Transverse colon (tissue), 4 donors: ENCODE data around the gene WDR77. TPM values are rescaled to one million over a fixed set of nuclear protein-coding genes. Genes with fewer than 3 reads are reported as not detected.

ENCODE experiments used
- DNase-seq: peaks from one replicate; pipeline ENCODE4 v3.0.0-alpha.2; 2019
- H3K27ac ChIP-seq, 4 donors: fragments of 200-600 bp; sonication (generic); 2 replicates each; pipeline ENCODE4 v1.5.1; 2016 to 2018; ENCODE audit warnings: inconsistent platforms in 4 of 4
- H3K27me3 ChIP-seq: fragments of 200-600 bp; sonication (generic); 2 replicates; pipeline ENCODE4 v1.5.1; 2017; ENCODE audit warnings: inconsistent platforms
- H3K36me3 ChIP-seq, 4 donors: fragments of 200-600 bp; sonication (generic); 2 replicates each; pipeline ENCODE4 v1.5.1; 2017 to 2019; ENCODE audit warnings: inconsistent platforms in 4 of 4
- H3K4me1 ChIP-seq, 4 donors: fragments of 200-600 bp; sonication (generic); 2 replicates each; pipeline ENCODE4 v1.5.1; 2017 to 2020; ENCODE audit warnings: inconsistent platforms in 4 of 4
- H3K4me3 ChIP-seq, 4 donors: fragments of 200-600 bp; sonication (generic); 1 replicate in 1 of 4; 2 replicates in 3 of 4; pipeline versions ENCODE4 v1.5.1 to v1.6.1; 2017 to 2019; ENCODE audit warnings: inconsistent platforms in 4 of 4
- H3K9me3 ChIP-seq, 2 donors: fragments of 200-600 bp; sonication (generic); 2 replicates each; pipeline ENCODE4 v1.5.1; 2017 to 2019; ENCODE audit warnings: inconsistent platforms in 2 of 2
- CTCF ChIP-seq, 5 experiments: fragments of 200-600 bp in 3 of 5; fragments of 450-650 bp in 2 of 5; sonication (generic) in 3 of 5; IDR thresholded peaks; 1 replicate in 2 of 5; 2 replicates in 3 of 5; pipeline ENCODE4 v1.5.1; 2016 to 2017; ENCODE audit warnings: antibody characterized with exemption in 5 of 5, inconsistent platforms in 3 of 5, mild to moderate bottlenecking in 2 of 5, moderate library complexity in 1 of 5
- EP300 ChIP-seq: sonication (generic); formaldehyde crosslinking; IDR thresholded peaks from one replicate; pipeline ENCODE4 v1.6.1; 2017; ENCODE audit warnings: antibody characterized with exemption, low read depth
- POLR2A ChIP-seq: fragments of 450-650 bp; IDR thresholded peaks from one replicate; pipeline ENCODE4 v1.6.1; 2016; ENCODE audit warnings: antibody characterized with exemption, mild to moderate bottlenecking, moderate library complexity
- POLR2AphosphoS5 ChIP-seq, 3 donors: sonication (generic); formaldehyde crosslinking; IDR thresholded peaks; one replicate each; pipeline ENCODE4 v1.6.1; 2016; ENCODE audit warnings: antibody characterized with exemption in 3 of 3
- WGBS, 2 donors: methylation state at CpG; one replicate each; pipeline ENCODE4 v1.1.5; 2018; ENCODE audit warnings: low coverage in 1 of 2; 5-methylcytosine and 5-hydroxymethylcytosine counted together
- in situ Hi-C, 4 donors: fragments of 200-750 bp; cut with MboI; loops; one replicate each; pipeline versions ENCODE4 v1.15.0 to v1.15.1; 2017; ENCODE audit warnings: low sequenced_read_pairs in 3 of 4, low pct_ligation_motif_present in 1 of 4, low pct_unique_long_range_greater_than_20kb in 1 of 4
- intact Hi-C: fragments of 100-400 bp; cut with DNase I; formaldehyde crosslinking; loops from one replicate; pipeline ENCODE4 v1.15.1; 2023; ENCODE audit warnings: low total_unique reads
- total RNA-seq, 4 donors: library from RNA; depleted of rRNA; stranded (reverse); fragments of >200 nt; gene quantifications; one replicate each; pipeline ENCODE4 v1.1.0, GENCODE V29; 2016

Gene WDR77
- total RNA-seq, 4 donors from 2014 or later: 10.7 to 46.0 (median 21.8) TPM

GRCh38 chr1:111441573-111442192 is 7.4 kb downstream of the WDR77 start:
- no peak overlapping the region for H3K27ac ChIP-seq
- H3K4me1 ChIP-seq: peaks cover 0 to 8% (median 5%) of the 10 kb centered on the region in 4 donors
- no peaks in the 10 kb centered on the region for H3K27me3 ChIP-seq
- TF ChIP-seq CTCF (IDR thresholded peaks at IDR 0.05) (peak; percentile 21 to 38 (median 26)), POLR2AphosphoS5 (IDR thresholded peaks at IDR 0.05) (no peak), EP300 (no peak)
- in situ Hi-C loops (no loop called here), intact Hi-C loops (no loop called here)
- H3K4me3 ChIP-seq: no peak overlapping the region
- WGBS, 2 donors: 45 to 56% methylated on average over 2 to 9 of the region's 9 CpGs
- H3K36me3 ChIP-seq: peaks cover 0 to 52% (median 23%) of the 10 kb centered on the region in 4 donors
- H3K9me3 ChIP-seq: no peaks in the 10 kb centered on the region
- peak; percentile 26 for DNase-seq

GRCh38 chr1:111439461-111440351 is 9.3 kb downstream of the WDR77 start:
- no peak for DNase-seq
- TF ChIP-seq CTCF (IDR thresholded peaks at IDR 0.05) (no peak), POLR2AphosphoS5 (IDR thresholded peaks at IDR 0.05) (no peak), EP300 (no peak), POLR2A (no peak)
- 80 to 89% methylated on average over 2 to 3 of the region's 3 CpGs for WGBS, 2 donors
- Histone ChIP-seq H3K4me1 (no peaks in the 10 kb centered on the region), H3K27ac (no peak overlapping the region), H3K27me3 (no peaks in the 10 kb centered on the region), H3K4me3 (no peak overlapping the region), H3K36me3 (peaks cover 0 to 46% (median 23%) of the 10 kb centered on the region in 4 donors), H3K9me3 (no peaks in the 10 kb centered on the region)
- in situ Hi-C loops: no loop called here
- intact Hi-C loops: no loop called here

- TF ChIP-seq CTCF (IDR thresholded peaks at IDR 0.05) (no peak), POLR2A (no peak), EP300 (no peak), POLR2AphosphoS5 (IDR thresholded peaks at IDR 0.05) (no peak)
- in situ Hi-C loops: no loop called here
- 68 to 70% methylated on average over 3 of the region's 3 CpGs for WGBS, 2 donors
- intact Hi-C loops: no loop called here
- peaks cover 0 to 24% (median 11%) of the 10 kb centered on the region in 4 donors for H3K36me3 ChIP-seq
- H3K9me3 ChIP-seq: no peaks in the 10 kb centered on the region
- H3K27me3 ChIP-seq: no peaks in the 10 kb centered on the region
- no peaks in the 10 kb centered on the region for H3K4me1 ChIP-seq
- no peak for DNase-seq
- no peak overlapping the region for H3K4me3 ChIP-seq
- H3K27ac ChIP-seq: no peak overlapping the region
Observed at GRCh38 chr1:111436726-111437125, 12.3 kb downstream of the WDR77 start.

- no peaks in the 10 kb centered on the region for H3K9me3 ChIP-seq
- no peak overlapping the region for H3K4me3 ChIP-seq
- H3K27me3 ChIP-seq: no peaks in the 10 kb centered on the region
- TF ChIP-seq EP300 (no peak), CTCF (IDR thresholded peaks at IDR 0.05) (no peak), POLR2AphosphoS5 (IDR thresholded peaks at IDR 0.05) (no peak), POLR2A (no peak)
- H3K36me3 ChIP-seq: no peaks in the 10 kb centered on the region
- intact Hi-C loops: no loop called here
- no peak for DNase-seq
- in situ Hi-C loops: no loop called here
- 88 to 100% methylated on average over 1 to 3 of the region's 3 CpGs for WGBS, 2 donors
- no peak overlapping the region for H3K27ac ChIP-seq
- H3K4me1 ChIP-seq: peaks cover 0 to 10% (median 0%) of the 10 kb centered on the region in 4 donors
Observed at GRCh38 chr1:111424281-111424680, 24.8 kb downstream of the WDR77 start.
